GM12878 (cell line): ENCODE measurements around the gene SLC51A. TPM values are rescaled to one million over a fixed set of nuclear protein-coding genes. Genes with fewer than 3 reads are reported as not detected.

Experiments used
- ATAC-seq: fragments of 200-7000 bp; cut with Tn5 transposase; 3 replicates; pipeline ENCODE4 v1.9.1; 2020; ENCODE audit warnings: mild to moderate bottlenecking, moderate library complexity
- BruUV-seq: library from RNA; stranded (reverse); fragments of 400-500 nt; replicated peaks from 2 replicates; lab custom pipeline; 2021; lab: Mats Ljungman, UMichigan
- CTCF ChIA-PET: fragments of 300-600 bp; sonication (Branson Sonifier 250); formaldehyde crosslinking; extraction: SDS; loops from one replicate; lab custom pipeline; 2021; ENCODE audit warnings: inconsistent platforms; lab: Yijun Ruan, JAX
- POLR2A ChIA-PET: fragments of 350-600 bp; formaldehyde crosslinking; extraction: SDS; loops from one replicate; lab custom pipeline; 2021; ENCODE audit warnings: inconsistent platforms; lab: Charles Lee
- RAD21 ChIA-PET: fragments of 300-600 bp; sonication (Branson Sonifier 250); formaldehyde crosslinking; loops from one replicate; lab custom pipeline; 2023; ENCODE audit warnings: antibody characterized with exemption; ENCODE audit not compliant: unreplicated experiment; lab: Charles Lee
- SMC1A ChIA-PET: fragments of 300-600 bp; sonication (Branson Sonifier 250); formaldehyde crosslinking; loops from one replicate; lab custom pipeline; 2023; ENCODE audit not compliant: unreplicated experiment, uncharacterized antibody; lab: Charles Lee
- DNase-seq: peaks from one replicate; pipeline ENCODE4 v3.0.0-alpha.2; 2011; ENCODE audit warnings: low read depth, low spot score
- FAIRE-seq: peaks from 3 replicates; lab custom pipeline; 2011; peaks lifted over from hg19 to GRCh38; lab: Jason Lieb, UNC
- H2AFZ ChIP-seq: 2 replicates; pipeline ENCODE4 v1.6.0; 2011; ENCODE audit warnings: low read depth, low read length, control low read depth; ENCODE audit not compliant: control insufficient read depth
- H3K27ac ChIP-seq: 2 replicates; pipeline ENCODE4 v1.5.1; 2011; ENCODE audit warnings: control low read depth; ENCODE audit not compliant: control insufficient read depth, insufficient read depth
- H3K27me3 ChIP-seq, 2 experiments: replicated peaks in 1 of 2; 2 replicates each; pipeline versions ENCODE4 v1.6.0 to v1.6.1; 2011; ENCODE audit warnings: low read length in 1 of 2; ENCODE audit not compliant: control insufficient read depth in 2 of 2, insufficient read depth in 2 of 2
- H3K36me3 ChIP-seq, 2 experiments: 2 replicates each; pipeline ENCODE4 v1.5.1; 2011; ENCODE audit warnings: low read length in 1 of 2; ENCODE audit not compliant: control insufficient read depth in 2 of 2, insufficient read depth in 2 of 2
- H3K4me1 ChIP-seq: 2 replicates; pipeline ENCODE4 v1.6.1; 2011; ENCODE audit warnings: mild to moderate bottlenecking, low read length, moderate library complexity, mixed read lengths; ENCODE audit not compliant: control insufficient read depth, insufficient read depth
- H3K4me2 ChIP-seq: 2 replicates; pipeline ENCODE4 v1.6.0; 2011; ENCODE audit warnings: control low read depth; ENCODE audit not compliant: control insufficient read depth, insufficient read depth
- H3K4me3 ChIP-seq: fragments of 200-600 bp; sonication (generic); 2 replicates; pipeline ENCODE4 v1.5.1; 2016
- H3K79me2 ChIP-seq: 2 replicates; pipeline ENCODE4 v1.6.0; 2011; ENCODE audit warnings: low read length; ENCODE audit not compliant: control insufficient read depth, insufficient read depth
- H3K9ac ChIP-seq: 2 replicates; pipeline ENCODE4 v1.8.0; 2011; ENCODE audit warnings: low read length, control low read depth, mixed read lengths; ENCODE audit not compliant: control insufficient read depth, insufficient read depth
- H3K9me3 ChIP-seq: replicated peaks from 3 replicates; pipeline ENCODE4 v1.5.1; 2011; ENCODE audit warnings: mild to moderate bottlenecking, low read length; ENCODE audit not compliant: control insufficient read depth, insufficient read depth
- H4K20me1 ChIP-seq: 2 replicates; pipeline ENCODE4 v1.6.0; 2011; ENCODE audit not compliant: control insufficient read depth, insufficient read depth
- CBX3 ChIP-seq: fragments of 200-600 bp; sonication (generic); IDR thresholded peaks from 2 replicates; pipeline ENCODE4 v1.6.1; 2016; ENCODE audit warnings: low read depth, borderline replicate concordance
- KDM1A ChIP-seq: fragments of 200-600 bp; sonication (generic); IDR thresholded peaks from 2 replicates; pipeline ENCODE4 v1.6.1; 2016; ENCODE audit warnings: borderline replicate concordance
- POLR2A ChIP-seq: IDR thresholded peaks from 2 replicates; pipeline ENCODE4 v1.6.1; 2011; ENCODE audit warnings: low read depth, mild to moderate bottlenecking, low read length
- POLR2AphosphoS5 ChIP-seq: IDR thresholded peaks from 2 replicates; pipeline ENCODE4 v1.6.1; 2011; ENCODE audit warnings: mild to moderate bottlenecking, low read length, inconsistent platforms
- ZNF217 ChIP-seq: fragments of 450-650 bp; IDR thresholded peaks from 2 replicates; pipeline ENCODE4 v1.6.1; 2017; ENCODE audit warnings: antibody characterized with exemption, mild to moderate bottlenecking
- WGBS: methylation state at CpG from one replicate; pipeline ENCODE4 v1.1.6; 2016; ENCODE audit warnings: low lambda C conversion rate; ENCODE audit not compliant: insufficient replicate concordance, insufficient coverage; ENCODE audit errors: missing lambda C conversion rate; 5-methylcytosine and 5-hydroxymethylcytosine counted together
- in situ Hi-C: fragments of 300-500 bp; cut with MboI; formaldehyde crosslinking; loops from 9 replicates; pipeline ENCODE4 v1.14.3; 2018; ENCODE audit warnings: mixed read lengths
- intact Hi-C: fragments of 100-400 bp; cut with micrococcal nuclease; formaldehyde crosslinking; loops from one replicate; pipeline ENCODE4 v1.14.2; 2022; ENCODE audit not compliant: unreplicated experiment
- polyA plus RNA-seq, 11 experiments: library from polyadenylated mRNA; depleted of rRNA in 4 of 11; unstranded in 6 of 11; stranded (reverse) in 5 of 11; fragments of >200 nt; fragmentation: Nextera tagmentation in 4 of 11; fragmentation: Illumina TruSeq in 1 of 11; extraction: Ambion mirVana in 4 of 11; extraction: Trizol in 1 of 11; gene quantifications; 1 replicate in 1 of 11; 2 replicates in 10 of 11; pipeline versions ENCODE4 v1.2.1 to v1.2.3, GENCODE V29; 2011 to 2016; ENCODE audit warnings: inconsistent platforms in 2 of 11, missing spikeins in 2 of 11, low read depth in 1 of 11
- total RNA-seq, 4 experiments: library from RNA; depleted of rRNA in 3 of 4; stranded (reverse); fragments of >200 nt in 3 of 4; fragmentation: Illumina TruSeq in 1 of 4; extraction: Trizol in 1 of 4; gene quantifications; 2 replicates each; pipeline versions ENCODE4 v1.2.1 to v1.2.3, GENCODE V29; 2013 to 2021
- TF ChIP-seq, protein P1 (sequence below): IDR thresholded peaks from 2 replicates; pipeline ENCODE4 v1.6.1; 2011; ENCODE audit warnings: borderline replicate concordance, low read depth, mild to moderate bottlenecking, moderate library complexity, low read length; ENCODE audit not compliant: insufficient read depth, poor library complexity, severe bottlenecking
- TF ChIP-seq, protein P2 (sequence below): fragments of 450-650 bp; IDR thresholded peaks from 2 replicates; pipeline ENCODE4 v1.6.1; 2017; ENCODE audit warnings: mild to moderate bottlenecking, moderate library complexity

The SLC51A gene
- total and polyA plus RNA-seq, 10 of the 15 experiments (the other 5 are each of a cell fraction or from before 2014, with no cell fraction given) = 0.99 to 3.9 (median 2.2) TPM; not detected in 6

DNA sequence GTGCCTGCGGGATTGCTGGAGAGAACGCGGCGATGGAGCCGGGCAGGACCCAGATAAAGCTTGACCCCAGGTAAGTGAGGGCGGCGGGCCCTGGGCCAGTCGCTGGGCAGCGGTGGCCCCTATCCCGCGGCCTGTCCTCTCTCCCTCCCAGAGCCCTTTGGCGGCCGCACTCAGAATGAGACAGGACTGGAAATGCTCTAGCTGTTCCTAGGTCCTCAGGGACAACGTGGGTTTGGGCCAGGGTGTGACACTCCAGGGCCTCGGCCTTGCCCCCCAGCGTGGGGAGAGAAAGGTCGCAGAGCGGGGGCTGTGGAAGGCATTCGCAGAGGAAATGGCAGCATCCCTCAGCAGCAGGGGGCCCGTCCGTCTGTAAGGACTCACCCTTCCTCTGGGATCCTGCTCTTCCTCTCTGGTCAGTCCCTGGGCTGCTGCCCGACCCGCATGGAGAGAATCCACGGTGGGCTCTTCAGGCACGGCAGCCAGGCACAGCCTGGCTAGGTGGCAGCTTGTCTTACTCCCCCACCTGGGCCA, 412 bp downstream of the SLC51A start:
- POLR2A ChIA-PET = no interaction called here
- TF ChIP-seq, protein P1, sequence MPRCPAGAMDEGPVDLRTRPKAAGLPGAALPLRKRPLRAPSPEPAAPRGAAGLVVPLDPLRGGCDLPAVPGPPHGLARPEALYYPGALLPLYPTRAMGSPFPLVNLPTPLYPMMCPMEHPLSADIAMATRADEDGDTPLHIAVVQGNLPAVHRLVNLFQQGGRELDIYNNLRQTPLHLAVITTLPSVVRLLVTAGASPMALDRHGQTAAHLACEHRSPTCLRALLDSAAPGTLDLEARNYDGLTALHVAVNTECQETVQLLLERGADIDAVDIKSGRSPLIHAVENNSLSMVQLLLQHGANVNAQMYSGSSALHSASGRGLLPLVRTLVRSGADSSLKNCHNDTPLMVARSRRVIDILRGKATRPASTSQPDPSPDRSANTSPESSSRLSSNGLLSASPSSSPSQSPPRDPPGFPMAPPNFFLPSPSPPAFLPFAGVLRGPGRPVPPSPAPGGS = no peak
- no peak for TF ChIP-seq POLR2A
- TF ChIP-seq POLR2AphosphoS5 = no peak
- TF ChIP-seq, protein P2, sequence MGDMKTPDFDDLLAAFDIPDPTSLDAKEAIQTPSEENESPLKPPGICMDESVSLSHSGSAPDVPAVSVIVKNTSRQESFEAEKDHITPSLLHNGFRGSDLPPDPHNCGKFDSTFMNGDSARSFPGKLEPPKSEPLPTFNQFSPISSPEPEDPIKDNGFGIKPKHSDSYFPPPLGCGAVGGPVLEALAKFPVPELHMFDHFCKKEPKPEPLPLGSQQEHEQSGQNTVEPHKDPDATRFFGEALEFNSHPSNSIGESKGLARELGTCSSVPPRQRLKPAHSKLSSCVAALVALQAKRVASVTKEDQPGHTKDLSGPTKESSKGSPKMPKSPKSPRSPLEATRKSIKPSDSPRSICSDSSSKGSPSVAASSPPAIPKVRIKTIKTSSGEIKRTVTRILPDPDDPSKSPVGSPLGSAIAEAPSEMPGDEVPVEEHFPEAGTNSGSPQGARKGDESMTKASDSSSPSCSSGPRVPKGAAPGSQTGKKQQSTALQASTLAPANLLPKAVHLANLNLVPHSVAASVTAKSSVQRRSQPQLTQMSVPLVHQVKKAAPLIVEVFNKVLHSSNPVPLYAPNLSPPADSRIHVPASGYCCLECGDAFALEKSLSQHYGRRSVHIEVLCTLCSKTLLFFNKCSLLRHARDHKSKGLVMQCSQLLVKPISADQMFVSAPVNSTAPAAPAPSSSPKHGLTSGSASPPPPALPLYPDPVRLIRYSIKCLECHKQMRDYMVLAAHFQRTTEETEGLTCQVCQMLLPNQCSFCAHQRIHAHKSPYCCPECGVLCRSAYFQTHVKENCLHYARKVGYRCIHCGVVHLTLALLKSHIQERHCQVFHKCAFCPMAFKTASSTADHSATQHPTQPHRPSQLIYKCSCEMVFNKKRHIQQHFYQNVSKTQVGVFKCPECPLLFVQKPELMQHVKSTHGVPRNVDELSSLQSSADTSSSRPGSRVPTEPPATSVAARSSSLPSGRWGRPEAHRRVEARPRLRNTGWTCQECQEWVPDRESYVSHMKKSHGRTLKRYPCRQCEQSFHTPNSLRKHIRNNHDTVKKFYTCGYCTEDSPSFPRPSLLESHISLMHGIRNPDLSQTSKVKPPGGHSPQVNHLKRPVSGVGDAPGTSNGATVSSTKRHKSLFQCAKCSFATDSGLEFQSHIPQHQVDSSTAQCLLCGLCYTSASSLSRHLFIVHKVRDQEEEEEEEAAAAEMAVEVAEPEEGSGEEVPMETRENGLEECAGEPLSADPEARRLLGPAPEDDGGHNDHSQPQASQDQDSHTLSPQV = no peak
- no peak for TF ChIP-seq CBX3
- no peak for TF ChIP-seq ZNF217
- TF ChIP-seq KDM1A = no peak
- TF ChIP-seq, all 136 proteins: peak for 0
- Histone ChIP-seq H3K27ac (no peak overlapping the region), H3K4me2 (no peak overlapping the region), H3K4me1 (peaks cover 10% of the 10 kb centered on the region), H3K4me3 (no peak overlapping the region), H3K36me3 (no peaks in the 10 kb centered on the region), H3K9ac (no peak overlapping the region), H2AFZ (no peak overlapping the region), H3K9me3 (no peaks in the 10 kb centered on the region), H3K79me2 (no peaks in the 10 kb centered on the region), H4K20me1 (no peaks in the 10 kb centered on the region), H3K27me3 (no peaks in the 10 kb centered on the region)
- intact Hi-C loops (no loop called here), in situ Hi-C loops (no loop called here)
- BruUV-seq = no TSS peak
- no peak for FAIRE-seq
- ChIA-PET RAD21 (no interaction called here), SMC1A (interaction anchor here (1.4 kb wide), 1 partner anchor 17 kb away, joined by 3 read pairs; no protein-coding TSS in a partner anchor), CTCF (no interaction called here)
- no peak for ATAC-seq
- WGBS = 86% methylated on average over 21 of the region's 25 CpGs
- no peak for DNase-seq
